GM18861 (cell line): ENCODE data around the gene ZNF512B.
"Not testable (repeated sequence)": the region's sequence is repeated elsewhere in the genome, so short reads cannot be mapped to it uniquely, and the experiment has no call there.

Source experiments
- ATAC-seq: cut with Tn5 transposase; IDR thresholded peaks from one replicate; pipeline ENCODE4 v1.9.1; 2021; ENCODE audit not compliant: unreplicated experiment

Gene ZNF512B

DNA sequence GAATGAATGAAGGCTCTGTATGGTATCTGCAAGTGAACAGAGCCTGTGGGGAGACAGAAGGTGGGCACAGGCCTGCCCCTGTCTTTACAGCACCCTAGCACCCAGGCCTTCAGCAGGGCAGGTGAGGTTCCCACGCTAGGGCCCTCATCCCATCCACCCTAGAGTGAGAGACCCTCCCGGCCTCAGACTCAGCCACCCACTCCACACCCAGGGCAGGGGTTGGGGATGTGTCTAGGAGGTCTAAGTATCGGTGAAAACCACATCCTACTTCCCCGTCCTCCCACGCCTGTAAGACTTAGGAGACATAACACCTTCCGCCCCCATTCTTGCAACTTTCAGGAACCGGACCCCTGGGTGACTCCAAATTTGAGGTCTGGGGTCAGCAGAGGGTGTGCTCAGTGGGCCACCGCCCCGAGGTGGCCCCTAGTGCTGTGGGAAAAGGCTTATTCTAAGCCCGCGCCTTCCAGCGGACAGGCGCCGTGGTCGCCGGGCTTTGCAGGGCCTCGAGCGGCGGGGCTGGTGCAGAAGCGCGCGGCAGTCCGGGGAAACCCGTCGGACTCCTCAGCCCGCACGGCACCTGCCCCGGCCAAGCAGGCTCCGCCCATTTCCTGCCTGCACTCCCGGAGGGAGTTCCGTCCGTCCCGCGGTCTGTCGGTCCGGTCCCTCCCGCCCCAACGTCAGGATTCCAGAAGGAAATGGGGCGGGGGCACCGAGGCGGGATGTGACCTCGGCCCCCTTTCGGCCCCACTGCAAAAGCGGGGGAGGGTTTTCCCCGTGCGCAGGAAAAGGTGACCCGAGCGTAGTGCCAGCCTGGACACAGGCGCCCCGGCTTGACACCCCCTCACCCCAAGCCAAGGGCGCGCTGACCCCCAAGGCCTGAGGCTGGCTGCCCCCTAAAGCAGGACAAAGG lies 8.8 kb upstream of the ZNF512B start:
- ATAC-seq = no peak

DNA sequence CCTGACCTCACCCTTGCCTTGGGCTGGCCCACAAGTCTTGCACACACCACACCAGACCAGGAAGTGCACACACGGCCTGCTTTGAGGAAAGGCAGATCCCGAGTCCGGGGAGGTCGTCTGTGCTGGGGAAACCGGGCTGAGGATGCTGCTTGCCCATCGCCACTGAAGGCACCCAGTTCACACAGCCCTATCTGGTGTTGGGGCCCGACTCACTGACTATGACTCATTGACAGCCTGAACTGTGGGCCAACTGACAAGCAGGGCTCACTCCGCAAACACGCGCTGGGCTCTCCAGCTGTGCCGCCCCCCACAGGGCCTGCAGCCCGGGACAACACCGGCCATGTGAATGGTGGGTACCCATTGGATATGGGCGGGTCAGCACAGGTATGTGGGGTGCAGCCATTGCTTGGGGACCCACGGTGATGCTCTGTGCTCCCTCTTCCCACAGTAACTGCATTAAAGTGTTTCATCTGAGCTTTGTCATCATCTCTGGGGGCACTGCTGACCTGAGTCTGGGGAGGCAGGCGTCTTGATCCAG lies 8.1 kb upstream of the ZNF512B start:
- ATAC-seq = no peak

DNA sequence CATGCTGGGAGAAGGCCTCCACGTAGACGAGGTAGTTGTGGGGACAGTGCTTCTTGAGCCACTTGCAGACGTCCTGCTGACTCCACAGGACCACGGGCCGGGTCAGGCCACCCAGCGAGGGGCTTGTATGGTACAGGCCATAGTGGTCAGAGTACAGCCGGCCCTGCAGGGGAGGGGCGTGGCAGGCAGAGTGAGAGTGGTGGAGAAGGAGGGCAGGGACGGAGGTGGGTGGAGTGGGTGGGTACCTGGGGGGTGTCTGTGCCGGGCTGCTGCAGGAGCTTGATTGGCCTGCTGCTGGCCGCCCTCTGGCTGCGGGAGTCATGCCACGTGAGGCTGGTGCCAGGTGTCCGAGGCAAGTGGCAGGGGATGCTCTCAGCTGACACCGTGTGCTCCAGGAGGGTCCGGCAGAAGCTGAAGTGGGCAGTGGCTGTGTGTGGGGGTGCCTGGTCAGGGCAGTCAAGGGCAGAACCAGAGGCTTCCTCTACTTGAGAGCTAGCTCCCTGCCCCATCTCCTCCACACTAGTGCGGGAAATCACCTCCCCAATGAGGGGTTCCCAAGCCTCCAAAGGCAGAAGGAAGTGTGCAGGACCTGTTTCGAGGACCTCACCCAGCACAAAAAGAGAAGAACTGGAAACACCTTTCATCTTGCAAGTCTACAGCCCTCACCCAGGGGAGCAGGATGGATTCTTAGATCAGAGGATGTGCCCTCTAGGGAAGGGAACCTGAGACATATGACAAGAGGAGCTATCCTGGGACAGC lies 7.4 kb upstream of the ZNF512B start:
- ATAC-seq = no peak

DNA sequence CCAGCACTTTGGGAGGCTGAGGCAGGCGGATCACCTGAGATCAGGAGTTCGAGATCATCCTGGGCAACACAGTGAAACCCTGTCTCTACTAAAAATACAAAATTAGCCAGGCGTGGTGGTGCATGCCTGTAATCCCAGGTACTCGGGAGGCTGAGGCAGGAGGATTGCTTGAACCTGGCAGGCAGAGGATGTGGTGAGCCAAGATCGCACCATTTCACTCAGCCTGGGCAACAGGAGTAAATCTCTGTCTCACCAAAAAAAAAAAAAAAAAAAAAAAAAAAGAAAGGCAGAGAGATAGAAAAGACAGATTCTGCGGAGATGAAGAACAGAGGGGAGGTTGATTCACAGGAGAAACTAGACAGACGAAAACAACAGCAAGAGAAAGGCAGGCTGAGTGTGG lies 6.8 kb upstream of the ZNF512B start:
- ATAC-seq = not testable (repeated sequence)

DNA sequence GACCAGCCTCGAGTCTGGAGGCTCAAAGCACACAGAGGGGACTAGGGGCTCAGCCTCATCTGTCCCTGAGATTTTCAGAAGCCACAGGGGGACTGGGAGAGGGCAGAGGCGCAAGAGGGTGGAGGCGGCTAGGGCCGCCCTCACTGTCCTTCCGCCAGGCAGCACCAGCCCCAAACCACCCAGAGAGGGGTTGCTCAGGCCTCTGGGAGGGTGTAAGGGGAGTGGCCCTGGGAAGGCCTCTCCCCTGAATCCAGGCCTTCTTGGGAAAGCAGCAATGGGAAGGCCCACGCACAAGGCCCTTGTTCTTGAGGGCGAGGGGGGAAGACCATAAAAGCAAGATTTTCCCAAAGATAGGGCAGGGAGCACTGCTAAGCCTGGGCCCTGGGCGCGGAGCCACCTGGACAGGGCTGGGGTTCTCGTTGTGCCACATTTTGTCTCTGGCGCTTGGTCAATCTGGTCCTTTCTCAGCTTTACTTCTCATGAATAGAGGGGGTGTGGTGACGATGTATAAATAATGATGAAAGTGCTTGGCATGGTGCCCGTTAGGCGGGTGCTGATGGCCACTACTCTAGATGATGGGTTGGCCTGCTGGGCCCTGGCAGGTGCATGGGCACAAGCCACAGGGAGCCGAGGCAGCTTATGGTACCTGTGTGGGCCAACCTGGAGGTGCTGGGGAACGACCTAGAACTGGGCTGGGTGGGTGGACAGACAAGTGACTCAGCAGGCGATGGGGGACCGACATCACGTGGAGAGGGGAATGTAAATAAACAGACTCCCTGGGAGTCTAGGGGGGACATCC lies 4.9 kb upstream of the ZNF512B start:
- no peak for ATAC-seq

DNA sequence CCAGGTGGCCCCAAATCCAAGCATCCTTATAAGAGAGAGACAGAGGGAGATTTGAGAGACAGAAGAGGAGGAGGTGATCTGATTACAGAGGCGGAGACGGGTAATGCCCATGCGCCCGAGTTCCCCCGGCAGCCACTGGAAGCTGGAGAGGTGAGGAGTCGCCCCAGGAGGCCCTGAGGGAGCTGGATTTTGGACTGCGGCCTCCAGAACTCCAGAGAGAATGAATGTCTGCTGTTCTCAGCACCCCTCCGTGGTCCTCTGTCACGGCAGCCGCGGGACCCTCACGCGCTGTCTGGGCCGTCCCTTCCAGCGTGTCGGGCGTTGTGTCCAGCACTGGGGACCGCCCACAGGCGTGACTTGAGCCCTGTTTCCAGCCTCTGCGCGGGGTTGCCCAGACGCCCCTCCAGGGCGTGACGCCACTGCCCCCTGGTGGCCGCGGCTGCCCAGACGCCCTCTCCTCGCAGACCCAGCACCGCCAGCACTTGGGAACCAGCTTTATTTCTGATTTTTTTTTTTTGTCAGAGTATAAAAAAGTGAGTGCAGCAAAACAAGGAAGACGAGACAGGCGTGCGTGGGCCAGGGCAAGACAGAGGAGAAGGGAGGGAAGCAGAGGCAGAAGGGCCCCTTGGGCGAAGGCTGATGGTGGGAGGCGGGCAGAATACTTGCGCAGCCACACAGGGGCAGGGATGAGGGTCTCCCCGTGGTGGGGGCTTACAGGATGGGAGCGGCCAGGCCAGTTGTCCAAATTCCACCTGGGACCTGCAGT lies 4.1 kb upstream of the ZNF512B start:
- ATAC-seq = no peak

DNA sequence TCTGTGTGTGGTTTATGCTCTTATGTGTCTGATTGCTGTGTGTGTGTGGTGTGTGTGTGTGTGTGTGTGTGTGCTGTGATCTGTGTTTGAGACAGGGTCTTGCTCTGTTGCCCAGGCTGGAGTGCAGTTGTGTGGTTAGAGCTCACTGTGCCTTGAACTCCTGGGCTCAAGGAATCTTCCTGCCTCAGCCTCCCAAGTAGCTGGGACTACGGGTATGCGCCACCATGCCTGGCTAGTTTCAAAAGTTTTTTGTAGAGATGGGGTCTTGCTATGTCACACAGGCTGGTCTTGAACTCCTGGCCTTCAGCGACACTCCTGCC lies 3.4 kb upstream of the ZNF512B start:
- no peak for ATAC-seq

DNA sequence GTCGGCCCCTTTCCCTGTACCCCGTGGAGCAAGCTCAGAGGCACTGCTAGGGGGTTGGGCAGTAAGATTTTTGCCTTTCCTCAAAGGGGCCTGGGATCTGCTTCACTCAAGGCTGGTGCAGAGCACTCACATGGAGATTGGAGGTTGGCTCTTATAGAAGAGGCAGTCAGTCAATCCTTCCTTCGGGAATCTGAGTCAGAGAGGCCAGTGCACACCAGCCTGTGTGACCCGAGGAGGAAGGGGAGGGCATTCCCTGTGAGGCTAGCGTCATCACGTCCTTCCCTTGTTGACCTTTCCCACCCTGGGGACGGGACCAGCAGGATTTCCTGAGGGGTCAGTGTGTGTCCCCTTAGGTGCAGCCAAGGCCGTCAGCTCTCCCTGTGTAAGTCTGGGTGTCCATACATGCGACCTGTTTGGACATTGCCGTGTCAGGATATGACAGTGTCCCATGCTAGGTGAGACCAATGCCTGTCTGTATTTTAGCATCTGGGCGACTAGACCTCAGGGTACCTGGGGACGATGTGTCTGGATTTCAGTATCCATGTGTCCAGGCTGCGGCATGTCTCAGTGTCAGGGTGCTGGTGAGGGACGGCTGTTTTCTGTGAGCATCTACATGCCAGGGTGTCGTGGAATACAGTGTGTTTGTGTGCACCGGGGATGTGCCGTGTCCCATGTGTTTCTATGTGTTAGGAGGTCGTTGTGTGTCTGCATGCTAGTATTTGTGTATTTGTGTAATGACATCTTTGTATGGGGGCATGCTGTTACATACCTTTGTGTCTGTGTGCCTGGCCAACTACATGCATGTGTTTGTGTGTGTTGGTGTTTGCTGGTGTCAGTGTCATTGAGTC lies 2.8 kb upstream of the ZNF512B start:
- ATAC-seq = no peak

DNA sequence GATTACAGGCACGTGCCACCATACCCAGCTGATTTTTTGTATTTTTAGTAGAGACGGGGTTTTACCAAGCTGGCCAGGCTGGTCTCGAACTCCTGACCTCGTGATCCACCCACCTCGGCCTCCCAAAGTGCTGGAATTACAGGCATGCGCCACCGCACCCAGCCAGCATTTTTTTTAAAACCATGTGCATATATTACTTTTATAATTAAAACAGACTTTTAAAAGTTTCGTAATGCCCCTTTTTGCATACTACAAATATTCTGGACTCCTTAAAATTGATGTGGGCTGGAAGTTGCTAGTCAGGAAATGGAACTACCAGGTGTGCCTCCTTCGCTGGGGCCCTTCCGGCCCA lies 2.2 kb upstream of the ZNF512B start:
- not testable (repeated sequence) for ATAC-seq

DNA sequence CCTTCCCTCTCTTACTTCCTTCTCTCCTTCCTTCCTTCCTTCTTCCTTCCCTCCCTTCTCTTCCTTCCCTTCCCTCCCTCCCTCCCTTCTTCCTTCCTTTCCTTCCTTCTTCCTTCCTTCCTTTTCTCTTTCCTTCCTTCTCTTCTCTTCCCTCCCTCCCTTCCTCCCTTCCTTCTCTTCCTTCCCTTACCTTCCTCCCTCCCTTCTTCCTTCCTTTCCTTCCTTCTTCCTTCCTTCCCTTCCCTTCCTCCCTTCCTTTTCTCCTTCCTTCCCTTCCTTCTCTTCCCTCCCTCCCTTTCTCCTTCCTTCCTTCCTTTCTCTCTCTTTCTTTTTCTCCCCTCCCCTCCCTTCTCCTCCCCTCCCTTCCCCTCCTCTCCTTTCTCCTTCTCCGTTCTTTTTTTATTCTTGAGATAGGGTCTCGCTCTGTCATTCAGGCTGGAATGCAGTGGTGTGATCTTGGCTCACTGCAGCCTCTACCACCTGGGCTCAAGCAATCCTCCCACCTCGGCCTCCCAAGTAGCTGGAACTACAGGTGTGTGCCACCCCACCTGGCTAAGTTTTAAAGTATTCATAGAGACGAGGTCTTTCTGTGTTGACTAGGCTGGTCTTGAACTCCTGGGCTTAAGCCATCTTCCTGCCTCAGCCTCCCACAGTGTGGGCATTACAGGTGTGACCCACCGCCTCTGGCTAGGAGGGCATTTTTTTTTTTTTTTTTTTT lies 1.1 kb upstream of the ZNF512B start:
- ATAC-seq = no peak

DNA sequence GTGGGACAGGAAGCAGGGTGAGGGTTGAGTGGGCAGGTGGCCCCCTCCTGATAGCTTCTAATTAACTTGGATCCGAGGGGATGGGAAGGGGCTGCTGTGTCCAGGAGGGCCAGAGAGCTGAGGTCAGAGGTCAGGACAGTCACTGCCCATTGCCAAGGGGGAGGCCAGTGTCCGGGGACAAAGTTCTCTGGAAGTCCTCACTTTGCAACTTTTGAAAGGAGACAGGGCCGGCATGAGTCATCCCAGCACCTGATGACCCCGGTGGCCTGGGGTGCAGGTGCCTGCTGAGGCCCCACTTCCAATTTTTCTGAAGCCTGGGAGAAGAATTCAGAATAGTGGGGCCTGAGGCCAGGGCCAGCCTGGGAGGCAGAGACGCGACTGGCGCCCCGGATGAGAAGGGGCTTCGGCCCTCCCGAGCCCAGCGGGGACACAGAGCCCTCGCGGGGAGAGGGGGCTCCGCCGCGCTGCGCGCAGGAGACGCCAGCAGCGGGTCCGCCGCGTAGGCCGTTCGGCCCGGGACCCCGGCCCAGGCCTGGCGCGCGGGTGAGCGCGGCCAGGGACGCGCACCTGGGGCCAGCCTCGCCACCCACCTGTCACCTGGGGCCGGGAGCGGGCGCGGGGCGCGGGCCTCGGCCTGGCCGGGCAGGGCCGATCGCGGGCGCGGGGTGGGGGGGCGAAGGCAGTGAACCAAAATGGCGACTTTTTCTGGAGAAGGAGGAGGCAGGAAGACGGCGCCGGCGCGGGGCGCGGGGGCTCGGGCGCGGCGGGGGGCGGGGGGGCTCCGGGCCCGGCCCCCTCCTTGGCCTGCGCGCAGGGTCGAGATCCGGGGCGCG lies 586 bp downstream of the ZNF512B start:
- ATAC-seq = no peak

DNA sequence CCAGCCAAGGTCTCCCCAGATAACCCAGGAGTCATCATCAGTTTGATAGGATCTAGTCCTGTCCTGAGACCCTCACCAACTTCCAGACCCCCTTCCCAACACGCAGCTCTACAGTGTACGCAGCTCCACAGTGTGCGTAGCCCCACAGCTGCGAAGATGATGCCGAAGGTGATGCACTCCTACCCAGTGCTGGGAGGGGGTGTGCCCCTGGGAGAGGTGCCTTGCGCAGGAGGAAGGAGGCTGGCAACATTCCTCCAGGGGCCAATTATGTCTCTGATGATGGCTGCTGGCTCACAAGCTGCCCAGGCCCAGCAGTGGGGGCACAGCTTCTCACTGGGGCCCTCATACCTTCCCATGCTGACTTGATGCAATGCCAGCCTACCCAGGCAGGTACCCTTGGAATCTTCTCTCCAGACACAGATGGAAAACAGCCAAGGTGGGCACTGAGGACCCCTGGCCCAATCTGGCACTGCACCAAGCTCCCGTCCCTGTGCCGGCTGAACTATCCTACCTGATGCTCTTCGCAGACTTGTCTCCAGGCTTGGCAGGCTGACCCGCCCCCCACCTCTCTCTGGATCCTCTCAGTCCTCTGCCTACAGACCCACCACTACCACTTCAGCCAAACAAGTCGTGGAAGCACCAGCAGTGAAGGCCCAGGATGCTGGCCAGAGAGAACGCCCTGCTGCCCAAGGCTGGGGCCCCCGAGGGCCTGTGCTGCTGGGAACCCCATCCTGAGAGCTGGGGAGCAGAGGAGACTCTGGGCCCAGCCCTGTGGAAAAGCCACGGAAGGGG lies 1.4 kb downstream of the ZNF512B start:
- ATAC-seq = no peak

DNA sequence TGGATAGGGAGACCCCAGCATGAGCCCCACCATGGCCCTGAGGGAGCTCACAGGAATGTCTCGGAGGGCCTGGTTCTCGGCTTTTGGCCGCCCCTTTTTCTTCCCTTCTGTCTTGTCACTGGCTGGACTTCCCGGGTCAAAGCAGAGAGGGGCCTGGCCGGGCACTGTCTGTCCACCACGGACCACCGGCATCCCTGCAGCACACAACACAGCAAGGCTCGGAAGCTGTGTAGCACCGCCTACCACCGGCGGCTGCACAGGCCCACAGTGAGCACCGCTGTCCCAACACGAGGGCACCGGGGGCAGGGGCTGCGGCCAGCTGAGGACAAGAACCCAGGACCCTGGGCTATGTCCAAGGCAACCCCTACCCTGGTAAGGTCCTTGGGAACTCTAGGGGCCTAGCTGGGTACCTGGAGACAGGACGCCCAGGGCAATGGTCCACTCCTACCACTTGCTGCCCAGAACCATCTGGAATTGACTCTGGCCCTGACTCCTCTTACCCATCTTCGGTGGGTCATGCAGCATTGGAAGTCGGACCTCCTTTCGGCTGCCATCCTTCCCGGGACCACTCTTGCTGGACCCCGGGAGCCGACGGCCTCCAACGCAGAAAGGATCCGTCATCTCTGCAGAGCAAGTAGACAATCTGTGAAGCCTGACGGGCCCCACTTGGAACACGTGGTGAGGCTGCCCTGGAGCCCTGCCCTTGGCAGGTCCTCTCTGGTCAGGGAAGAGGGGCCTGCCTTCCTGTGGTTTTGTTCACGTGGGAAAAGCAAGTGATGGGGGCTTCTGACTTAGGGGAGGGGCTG lies 2.2 kb downstream of the ZNF512B start:
- ATAC-seq = no peak

DNA sequence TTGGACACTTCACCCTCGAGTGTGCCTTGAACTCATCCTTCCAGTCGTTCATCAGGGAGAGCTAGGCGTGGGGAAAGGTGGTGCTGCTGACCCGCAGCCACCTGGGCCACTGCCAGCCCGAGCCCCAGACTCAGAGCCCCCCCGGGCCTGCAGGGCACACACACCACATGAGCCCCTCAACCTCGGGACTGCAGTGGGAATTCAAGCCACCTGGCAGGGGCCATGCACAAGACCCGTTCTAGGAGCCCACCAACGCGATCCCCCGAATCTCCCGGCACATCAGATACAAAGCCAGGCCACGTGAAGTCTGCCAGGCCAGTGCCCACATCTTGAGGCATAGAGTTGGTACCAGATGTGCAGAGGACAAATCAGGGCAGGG lies 2.8 kb downstream of the ZNF512B start:
- no peak for ATAC-seq

DNA sequence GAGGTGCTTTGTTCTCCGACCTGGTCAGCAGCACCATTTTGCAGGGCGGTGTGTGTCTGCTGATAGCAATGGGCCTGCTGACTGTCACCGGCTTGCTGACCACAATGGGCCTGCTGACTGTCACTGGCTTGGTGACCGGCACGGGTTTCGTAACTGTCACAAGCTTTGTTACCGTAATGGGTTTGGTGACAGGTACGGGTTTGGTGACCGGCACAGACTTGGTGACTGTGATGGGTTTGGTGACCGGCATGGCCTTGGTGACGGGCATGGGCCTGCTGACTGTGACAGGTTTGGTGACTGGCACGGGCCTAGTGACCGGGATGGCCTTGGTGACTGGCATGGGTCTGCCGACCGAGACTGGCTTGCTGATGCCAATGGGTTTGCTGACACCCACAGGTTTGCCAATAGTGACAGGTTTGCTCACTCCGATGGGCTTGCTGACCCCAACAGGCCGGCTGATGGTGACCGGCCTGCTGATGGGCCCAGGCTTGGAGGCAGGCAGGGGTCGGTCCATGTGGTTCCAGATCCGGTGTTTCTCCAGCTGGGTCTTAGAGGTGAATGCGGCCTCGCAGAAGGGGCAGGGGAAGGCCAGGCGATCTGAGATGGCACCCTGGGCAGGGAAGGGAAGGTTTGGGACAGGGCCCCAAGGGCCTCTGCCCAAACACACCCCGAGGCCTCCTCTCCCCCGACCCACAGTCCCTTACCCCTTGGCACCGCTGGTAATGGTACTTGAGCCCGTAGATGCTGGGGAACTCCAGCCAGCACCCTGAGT lies 3.4 kb downstream of the ZNF512B start:
- no peak for ATAC-seq

DNA sequence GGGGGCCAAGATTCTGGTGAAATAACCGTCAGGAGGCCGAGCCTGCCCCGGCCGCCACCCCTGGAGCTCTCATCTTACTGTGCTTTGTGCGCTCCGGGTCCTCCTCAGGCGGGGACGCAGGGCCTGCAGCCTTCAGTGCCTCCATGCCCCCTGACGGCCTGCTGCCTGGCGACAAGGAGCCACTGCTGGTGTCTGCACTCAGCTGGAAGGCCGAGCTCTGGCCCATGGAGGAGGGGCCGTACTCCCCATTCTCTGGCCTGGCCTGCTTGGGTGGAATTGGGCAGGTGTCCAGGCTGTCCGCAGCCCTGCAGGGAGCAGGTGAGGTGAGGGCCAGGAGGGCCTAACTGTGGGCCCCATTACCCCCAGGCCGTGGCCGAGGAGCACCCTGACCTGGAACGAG lies 5.3 kb downstream of the ZNF512B start:
- ATAC-seq = no peak
